ENCODE results near the gene TLR6.

Gene TLR6

DNA sequence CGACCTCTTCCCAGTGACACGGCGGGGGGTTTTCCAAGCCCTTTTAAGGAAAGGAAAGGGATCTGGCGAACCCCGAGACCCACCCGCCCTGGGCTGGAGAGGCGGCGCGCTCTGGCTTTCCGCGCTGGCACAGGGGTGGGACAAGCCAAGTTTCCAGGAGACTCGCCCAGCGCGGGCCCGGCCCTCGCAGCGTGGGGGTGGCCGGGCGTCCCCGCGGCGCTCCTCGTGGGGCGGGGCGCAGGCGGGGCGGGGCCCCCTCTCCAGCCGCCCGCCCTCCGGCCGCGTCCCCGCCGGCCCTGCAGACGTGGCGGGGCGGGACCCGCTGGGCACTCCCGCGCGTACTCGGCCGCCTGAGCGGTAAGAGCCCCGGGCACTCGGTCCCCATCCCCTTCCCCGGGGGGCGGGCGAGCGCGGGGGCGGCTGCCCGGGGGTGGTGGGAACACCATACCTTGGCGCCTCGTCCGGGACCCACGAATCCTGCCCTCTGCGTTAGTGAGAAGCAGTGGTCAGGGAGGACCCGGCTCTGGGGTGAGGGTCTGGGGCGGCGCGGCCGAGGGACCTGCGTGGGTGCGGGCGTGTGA is 11.0 kb upstream of the TLR6 start, which contains the start of gene FAM114A1:
TSS of gene FAM114A1 (plus strand) at position 329 of the 581 bp plus-strand sequence. CDS start 10,273 bp downstream, outside the sequence.
- peak within 1 kb of the TSS; percentile 74 for H3K4me3 ChIP-seq (ENCODE audit: insufficient read length, low read depth)
- H3K4me1 ChIP-seq (ENCODE audit: insufficient read depth, insufficient read length): peaks cover 3% of the 10 kb centered on the region
- H3K36me3 ChIP-seq (ENCODE audit: insufficient read depth, insufficient read length, low read length): peaks cover 27% of the 10 kb centered on the region
- H3K27me3 ChIP-seq (ENCODE audit: insufficient read depth, insufficient read length): no peaks in the 10 kb centered on the region
- TF ChIP-seq ZNF274 (IDR thresholded peaks at IDR 0.05; ENCODE audit: low read depth, low read length) (no peak), YY1 (IDR thresholded peaks at IDR 0.05; ENCODE audit: insufficient read depth, insufficient read length) (no peak), SUZ12 (IDR thresholded peaks at IDR 0.05; ENCODE audit: extremely low read depth, insufficient read depth, insufficient read length) (no peak)
- H3K9ac ChIP-seq (ENCODE audit: insufficient read length, low read depth): peak within 1 kb of the TSS; percentile 88
- no peak for DNase-seq (ENCODE audit: low read depth, low spot score)
- no peaks in the 10 kb centered on the region for H3K9me3 ChIP-seq (ENCODE audit: insufficient read depth, low read length)

DNA sequence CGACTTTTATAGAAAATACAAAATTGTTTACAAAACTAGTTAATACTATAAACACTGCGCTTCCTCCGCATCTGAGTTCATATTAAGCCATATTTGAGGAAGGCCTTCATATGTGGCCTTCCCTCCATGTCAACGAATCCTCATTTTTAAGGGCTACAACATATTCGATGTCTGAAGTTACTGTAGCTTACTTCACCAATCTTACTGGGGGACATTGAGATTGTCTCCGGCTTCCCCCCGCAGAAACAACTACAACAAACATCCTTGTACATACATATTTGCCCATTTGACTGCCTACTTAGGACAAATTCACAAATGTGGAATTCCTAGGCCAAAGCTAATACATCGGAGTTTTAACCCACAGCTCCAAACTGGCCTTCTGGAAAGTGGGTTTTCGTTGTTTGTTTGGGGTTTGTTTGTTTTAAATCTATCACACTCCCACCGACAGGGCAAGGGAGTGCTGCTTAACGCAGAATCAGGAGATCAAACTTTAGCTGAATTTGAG is 10.4 kb upstream of the TLR6 start:
- H3K9ac ChIP-seq (ENCODE audit: insufficient read length, low read depth): peak overlapping the region; percentile 88
- TF ChIP-seq YY1 (IDR thresholded peaks at IDR 0.05; ENCODE audit: insufficient read depth, insufficient read length) (no peak), ZNF274 (IDR thresholded peaks at IDR 0.05; ENCODE audit: low read depth, low read length) (no peak), SUZ12 (IDR thresholded peaks at IDR 0.05; ENCODE audit: extremely low read depth, insufficient read depth, insufficient read length) (no peak)
- H3K4me3 ChIP-seq (ENCODE audit: insufficient read length, low read depth): peak overlapping the region; percentile 19
- peaks cover 3% of the 10 kb centered on the region for H3K4me1 ChIP-seq (ENCODE audit: insufficient read depth, insufficient read length)
- no peaks in the 10 kb centered on the region for H3K27me3 ChIP-seq (ENCODE audit: insufficient read depth, insufficient read length)
- H3K9me3 ChIP-seq (ENCODE audit: insufficient read depth, low read length): no peaks in the 10 kb centered on the region
- H3K36me3 ChIP-seq (ENCODE audit: insufficient read depth, insufficient read length, low read length): peaks cover 23% of the 10 kb centered on the region
- DNase-seq (ENCODE audit: low read depth, low spot score): no peak

GRCh38 chr4:38865445-38865844 is 8.8 kb upstream of the TLR6 start:
- Histone ChIP-seq H3K4me1 (ENCODE audit: insufficient read depth, insufficient read length) (peaks cover 3% of the 10 kb centered on the region), H3K36me3 (ENCODE audit: insufficient read depth, insufficient read length, low read length) (peaks cover 12% of the 10 kb centered on the region), H3K4me3 (ENCODE audit: insufficient read length, low read depth) (no peak overlapping the region), H3K9ac (ENCODE audit: insufficient read length, low read depth) (no peak overlapping the region), H3K27me3 (ENCODE audit: insufficient read depth, insufficient read length) (no peaks in the 10 kb centered on the region), H3K9me3 (ENCODE audit: insufficient read depth, low read length) (no peaks in the 10 kb centered on the region)
- TF ChIP-seq SUZ12 (IDR thresholded peaks at IDR 0.05; ENCODE audit: extremely low read depth, insufficient read depth, insufficient read length) (no peak), ZNF274 (IDR thresholded peaks at IDR 0.05; ENCODE audit: low read depth, low read length) (no peak), YY1 (IDR thresholded peaks at IDR 0.05; ENCODE audit: insufficient read depth, insufficient read length) (no peak)
- DNase-seq (ENCODE audit: low read depth, low spot score): no peak

DNA sequence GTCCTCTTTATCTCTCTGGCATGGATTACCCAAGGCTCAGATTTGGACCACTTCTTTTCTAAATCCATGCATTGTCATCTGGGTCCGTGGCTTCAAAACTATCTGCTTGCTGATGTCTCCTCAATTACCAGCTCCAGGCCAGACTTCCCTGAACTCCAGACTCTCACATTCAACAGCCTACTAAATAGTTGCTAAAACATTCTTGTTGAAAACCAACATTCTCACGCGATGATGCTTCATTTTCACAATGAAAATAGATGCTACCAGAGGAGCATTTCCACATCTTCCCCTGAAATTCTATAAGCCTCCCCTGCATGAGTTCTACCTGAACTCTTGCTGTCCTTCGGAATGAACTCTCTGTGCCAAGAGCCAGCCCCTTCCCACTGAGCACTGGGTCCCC is 5.2 kb upstream of the TLR6 start:
- no peak overlapping the region for H3K4me3 ChIP-seq (ENCODE audit: insufficient read length, low read depth)
- H3K9ac ChIP-seq (ENCODE audit: insufficient read length, low read depth): no peak overlapping the region
- no peaks in the 10 kb centered on the region for H3K4me1 ChIP-seq (ENCODE audit: insufficient read depth, insufficient read length)
- TF ChIP-seq SUZ12 (IDR thresholded peaks at IDR 0.05; ENCODE audit: extremely low read depth, insufficient read depth, insufficient read length): no peak
- TF ChIP-seq YY1 (IDR thresholded peaks at IDR 0.05; ENCODE audit: insufficient read depth, insufficient read length): no peak
- no peak for TF ChIP-seq ZNF274 (IDR thresholded peaks at IDR 0.05; ENCODE audit: low read depth, low read length)
- H3K9me3 ChIP-seq (ENCODE audit: insufficient read depth, low read length): no peaks in the 10 kb centered on the region
- no peaks in the 10 kb centered on the region for H3K36me3 ChIP-seq (ENCODE audit: insufficient read depth, insufficient read length, low read length)
- no peaks in the 10 kb centered on the region for H3K27me3 ChIP-seq (ENCODE audit: insufficient read depth, insufficient read length)
- no peak for DNase-seq (ENCODE audit: low read depth, low spot score)

GRCh38 chr4:38860788-38861424 is 4.3 kb upstream of the TLR6 start:
- H3K36me3 ChIP-seq (ENCODE audit: insufficient read depth, insufficient read length, low read length): no peaks in the 10 kb centered on the region
- H3K4me3 ChIP-seq (ENCODE audit: insufficient read length, low read depth): no peak overlapping the region
- H3K4me1 ChIP-seq (ENCODE audit: insufficient read depth, insufficient read length): no peaks in the 10 kb centered on the region
- H3K9ac ChIP-seq (ENCODE audit: insufficient read length, low read depth): no peak overlapping the region
- peak; percentile 42 for DNase-seq (ENCODE audit: low read depth, low spot score)
- TF ChIP-seq SUZ12 (IDR thresholded peaks at IDR 0.05; ENCODE audit: extremely low read depth, insufficient read depth, insufficient read length) (no peak), YY1 (IDR thresholded peaks at IDR 0.05; ENCODE audit: insufficient read depth, insufficient read length) (no peak), ZNF274 (IDR thresholded peaks at IDR 0.05; ENCODE audit: low read depth, low read length) (no peak)
- no peaks in the 10 kb centered on the region for H3K9me3 ChIP-seq (ENCODE audit: insufficient read depth, low read length)
- no peaks in the 10 kb centered on the region for H3K27me3 ChIP-seq (ENCODE audit: insufficient read depth, insufficient read length)

- H3K4me3 ChIP-seq (ENCODE audit: insufficient read length, low read depth): no peak overlapping the region
- H3K4me1 ChIP-seq (ENCODE audit: insufficient read depth, insufficient read length): no peaks in the 10 kb centered on the region
- H3K9ac ChIP-seq (ENCODE audit: insufficient read length, low read depth): no peak overlapping the region
- TF ChIP-seq YY1 (IDR thresholded peaks at IDR 0.05; ENCODE audit: insufficient read depth, insufficient read length) (no peak), SUZ12 (IDR thresholded peaks at IDR 0.05; ENCODE audit: extremely low read depth, insufficient read depth, insufficient read length) (no peak), ZNF274 (IDR thresholded peaks at IDR 0.05; ENCODE audit: low read depth, low read length) (no peak)
- DNase-seq (ENCODE audit: low read depth, low spot score): no peak
- no peaks in the 10 kb centered on the region for H3K9me3 ChIP-seq (ENCODE audit: insufficient read depth, low read length)
- no peaks in the 10 kb centered on the region for H3K27me3 ChIP-seq (ENCODE audit: insufficient read depth, insufficient read length)
- H3K36me3 ChIP-seq (ENCODE audit: insufficient read depth, insufficient read length, low read length): no peaks in the 10 kb centered on the region
These were observed 2.9 kb upstream of the TLR6 start for GRCh38 chr4:38859501-38859900.

- H3K9me3 ChIP-seq (ENCODE audit: insufficient read depth, low read length): no peaks in the 10 kb centered on the region
- TF ChIP-seq ZNF274 (IDR thresholded peaks at IDR 0.05; ENCODE audit: low read depth, low read length) (no peak), SUZ12 (IDR thresholded peaks at IDR 0.05; ENCODE audit: extremely low read depth, insufficient read depth, insufficient read length) (no peak), YY1 (IDR thresholded peaks at IDR 0.05; ENCODE audit: insufficient read depth, insufficient read length) (no peak)
- no peaks in the 10 kb centered on the region for H3K27me3 ChIP-seq (ENCODE audit: insufficient read depth, insufficient read length)
- H3K36me3 ChIP-seq (ENCODE audit: insufficient read depth, insufficient read length, low read length): no peaks in the 10 kb centered on the region
- no peak for DNase-seq (ENCODE audit: low read depth, low spot score)
- no peak overlapping the region for H3K9ac ChIP-seq (ENCODE audit: insufficient read length, low read depth)
- H3K4me1 ChIP-seq (ENCODE audit: insufficient read depth, insufficient read length): no peaks in the 10 kb centered on the region
- no peak overlapping the region for H3K4me3 ChIP-seq (ENCODE audit: insufficient read length, low read depth)
These were observed 1.4 kb upstream of the TLR6 start for GRCh38 chr4:38858097-38858420.
